GM18502 (cell line): ENCODE results near the gene GAL3ST2.
"Not testable (repeated sequence)": the region's sequence is repeated elsewhere in the genome, so short reads cannot be mapped to it uniquely, and the experiment has no call there.

ENCODE experiments used
- ATAC-seq: cut with Tn5 transposase; IDR thresholded peaks from one replicate; pipeline ENCODE4 v1.9.1; 2021; ENCODE audit warnings: mild to moderate bottlenecking; ENCODE audit not compliant: unreplicated experiment, poor library complexity

GAL3ST2 gene

GRCh38 chr2:241782053-241782452, 5.4 kb downstream of the GAL3ST2 start:
- ATAC-seq: not testable (repeated sequence)

- ATAC-seq: no peak
These were observed 11.5 kb downstream of the GAL3ST2 start for GRCh38 chr2:241788135-241788534.

GRCh38 chr2:241788572-241788971, 11.9 kb downstream of the GAL3ST2 start:
- ATAC-seq: no peak

- ATAC-seq: not testable (repeated sequence)
These were observed 14.8 kb downstream of the GAL3ST2 start for GRCh38 chr2:241791385-241791784.

- no peak for ATAC-seq
These were observed 16.8 kb downstream of the GAL3ST2 start for GRCh38 chr2:241793385-241793784.

GRCh38 chr2:241794250-241794823, 17.7 kb downstream of the GAL3ST2 start:
- no peak for ATAC-seq

GRCh38 chr2:241795021-241795999, 18.7 kb downstream of the GAL3ST2 start:
- ATAC-seq: no peak

GRCh38 chr2:241796209-241796608, 19.6 kb downstream of the GAL3ST2 start:
- no peak for ATAC-seq

- no peak for ATAC-seq
These were observed 20.1 kb downstream of the GAL3ST2 start for GRCh38 chr2:241796610-241797138.

GRCh38 chr2:241797441-241798080, 20.9 kb downstream of the GAL3ST2 start:
- ATAC-seq: no peak

GRCh38 chr2:241798081-241798630, 21.5 kb downstream of the GAL3ST2 start:
- no peak for ATAC-seq

GRCh38 chr2:241798631-241799521, 22.3 kb downstream of the GAL3ST2 start:
- ATAC-seq: no peak

GRCh38 chr2:241799522-241800197, 23.0 kb downstream of the GAL3ST2 start:
- no peak for ATAC-seq

GRCh38 chr2:241800198-241800903, 23.7 kb downstream of the GAL3ST2 start:
- ATAC-seq: not testable (repeated sequence)

- no peak for ATAC-seq
These were observed 25.2 kb downstream of the GAL3ST2 start for GRCh38 chr2:241801611-241802420.

- no peak for ATAC-seq
These were observed 26.0 kb downstream of the GAL3ST2 start for GRCh38 chr2:241802421-241803318.
